ENCODE data around the gene PAIP2B. TPM values are rescaled to one million over a fixed set of nuclear protein-coding genes. Genes with fewer than 3 reads are reported as not detected.

PAIP2B gene
- total RNA-seq, 1 donor from 2014 or later: 1.4 TPM

- no peak overlapping the region for H3K4me3 ChIP-seq (ENCODE audit: low read depth, low read length)
- TF ChIP-seq CTCF (conservative IDR thresholded peaks at IDR 0.05; ENCODE audit: low read depth, low read length): no peak
- DNase-seq (ENCODE audit: low read depth): no peak
Measured at GRCh38 chr2:71136174-71136573, 90.7 kb downstream of the PAIP2B start.

GRCh38 chr2:71133603-71134002, 93.3 kb downstream of the PAIP2B start:
- no peak for TF ChIP-seq CTCF (conservative IDR thresholded peaks at IDR 0.05; ENCODE audit: low read depth, low read length)
- no peak for DNase-seq (ENCODE audit: low read depth)
- H3K4me3 ChIP-seq (ENCODE audit: low read depth, low read length): no peak overlapping the region

Other genes starting within 250 kb of the PAIP2B start
- gene ANKRD53, start 248.5 kb downstream of the PAIP2B start, total RNA-seq: 0.58 and 0.75 TPM in 2 replicates
- 12.3 and 39.6 TPM in 2 replicates for gene TEX261, start 232.2 kb downstream of the PAIP2B start, total RNA-seq
- 100 and 119 TPM in 2 replicates for gene NAGK, start 158.5 kb downstream of the PAIP2B start, total RNA-seq
- gene MCEE, start 96.9 kb downstream of the PAIP2B start, total RNA-seq: 2.4 and 2.9 TPM in 2 replicates
- gene MPHOSPH10, start 96.5 kb downstream of the PAIP2B start, total RNA-seq: 20.5 and 23.4 TPM in 2 replicates
- gene ZNF638, start 104.7 kb upstream of the PAIP2B start, total RNA-seq: 67.7 and 69.0 TPM in 2 replicates
- gene DYSF, start 226.5 kb upstream of the PAIP2B start, total RNA-seq: 6.3 and 8.2 TPM in 2 replicates

Measured in epithelial cell of proximal tubule (primary cell).